Measurements from ENCODE around the gene XPA. TPM values are rescaled to one million over a fixed set of nuclear protein-coding genes. Genes with fewer than 3 reads are reported as not detected.

The XPA gene
- total RNA-seq, result 8.8 and 12.0 TPM in 2 replicates

GRCh38 chr9:97696803-97697601, at the start of gene XPA:
Gene XPA, minus strand, starts transcription at chr9:97697340. Its CDS starts 48 bp downstream, at chr9:97697292.

GRCh38 chr9:97632985-97633858, 63.9 kb downstream of the XPA start, which contains the start of the genes NCBP1 and TSTD2:
Gene NCBP1, plus strand, starts transcription at chr9:97633821. Its CDS starts 61 bp downstream, at chr9:97633882.
Gene TSTD2, minus strand, starts transcription at chr9:97633368. Its CDS starts 5,806 bp downstream, at chr9:97627562.

Other genes starting within 250 kb of the XPA start
- gene TMOD1, start 195.7 kb downstream of the XPA start, total RNA-seq, result 0.09 and 0.28 TPM in 2 replicates
- gene TSTD2, start 64.0 kb downstream of the XPA start, total RNA-seq, result 13.8 and 18.4 TPM in 2 replicates
- 45.4 and 48.0 TPM in 2 replicates for gene NCBP1, start 63.5 kb downstream of the XPA start, total RNA-seq
- not detected in 2 replicates for gene FOXE1, start 155.9 kb upstream of the XPA start, total RNA-seq
- 10.7 and 12.0 TPM in 2 replicates for gene TRMO, start 225.2 kb upstream of the XPA start, total RNA-seq
- not detected in 2 replicates for gene HEMGN, start 240.8 kb upstream of the XPA start, total RNA-seq